ENCODE data around the gene ZNF275.

DNA sequence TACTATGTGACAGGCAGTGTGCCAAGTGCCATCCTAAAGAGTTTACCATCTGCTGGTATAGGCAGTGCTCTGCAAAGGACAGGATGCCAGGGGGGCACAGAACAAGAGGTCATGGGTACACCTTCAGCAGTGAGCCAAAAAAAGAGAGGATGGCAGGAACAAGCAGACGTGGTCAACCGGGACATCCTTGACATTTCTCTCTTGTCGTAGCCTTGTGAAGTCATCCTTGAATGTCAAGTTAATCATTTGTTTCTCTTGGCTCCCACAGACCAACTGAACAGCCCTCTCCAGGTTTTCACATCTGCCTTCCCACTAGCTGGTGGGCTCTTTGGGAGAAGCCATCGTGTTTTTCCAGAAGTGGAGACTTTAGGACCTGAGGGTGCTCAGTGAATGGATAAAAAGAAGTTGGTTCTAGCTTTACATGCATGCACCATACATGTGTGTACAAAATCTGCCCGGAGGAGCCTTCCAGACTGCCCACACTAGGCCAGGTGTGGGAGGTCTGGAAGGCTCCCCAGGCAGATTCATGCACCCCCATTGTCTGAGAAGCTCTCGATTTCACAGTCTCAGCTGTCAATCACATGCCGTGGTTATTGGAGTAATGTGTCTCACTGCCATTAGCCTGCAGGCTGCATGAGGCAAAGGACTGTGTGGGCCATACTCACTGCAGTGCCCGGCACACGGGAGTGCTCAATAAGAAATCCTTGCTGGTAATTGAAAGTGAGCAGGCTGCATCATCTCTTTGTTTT lies 28.8 kb upstream of the ZNF275 start:
- TF ChIP-seq, protein P1, sequence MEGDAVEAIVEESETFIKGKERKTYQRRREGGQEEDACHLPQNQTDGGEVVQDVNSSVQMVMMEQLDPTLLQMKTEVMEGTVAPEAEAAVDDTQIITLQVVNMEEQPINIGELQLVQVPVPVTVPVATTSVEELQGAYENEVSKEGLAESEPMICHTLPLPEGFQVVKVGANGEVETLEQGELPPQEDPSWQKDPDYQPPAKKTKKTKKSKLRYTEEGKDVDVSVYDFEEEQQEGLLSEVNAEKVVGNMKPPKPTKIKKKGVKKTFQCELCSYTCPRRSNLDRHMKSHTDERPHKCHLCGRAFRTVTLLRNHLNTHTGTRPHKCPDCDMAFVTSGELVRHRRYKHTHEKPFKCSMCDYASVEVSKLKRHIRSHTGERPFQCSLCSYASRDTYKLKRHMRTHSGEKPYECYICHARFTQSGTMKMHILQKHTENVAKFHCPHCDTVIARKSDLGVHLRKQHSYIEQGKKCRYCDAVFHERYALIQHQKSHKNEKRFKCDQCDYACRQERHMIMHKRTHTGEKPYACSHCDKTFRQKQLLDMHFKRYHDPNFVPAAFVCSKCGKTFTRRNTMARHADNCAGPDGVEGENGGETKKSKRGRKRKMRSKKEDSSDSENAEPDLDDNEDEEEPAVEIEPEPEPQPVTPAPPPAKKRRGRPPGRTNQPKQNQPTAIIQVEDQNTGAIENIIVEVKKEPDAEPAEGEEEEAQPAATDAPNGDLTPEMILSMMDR (IDR thresholded peaks at IDR 0.05), result no peak
- TF ChIP-seq EZH2 (IDR thresholded peaks at IDR 0.05) (no peak), EZH2phosphoT487 (IDR thresholded peaks at IDR 0.05) (no peak)
